Measurements from ENCODE around the gene NES. TPM values are rescaled to one million over a fixed set of nuclear protein-coding genes. Genes with fewer than 3 reads are reported as not detected.

Gene NES
- total and polyA plus RNA-seq, 4 donors: 0.15 to 3.1 (median 1.9) TPM

DNA sequence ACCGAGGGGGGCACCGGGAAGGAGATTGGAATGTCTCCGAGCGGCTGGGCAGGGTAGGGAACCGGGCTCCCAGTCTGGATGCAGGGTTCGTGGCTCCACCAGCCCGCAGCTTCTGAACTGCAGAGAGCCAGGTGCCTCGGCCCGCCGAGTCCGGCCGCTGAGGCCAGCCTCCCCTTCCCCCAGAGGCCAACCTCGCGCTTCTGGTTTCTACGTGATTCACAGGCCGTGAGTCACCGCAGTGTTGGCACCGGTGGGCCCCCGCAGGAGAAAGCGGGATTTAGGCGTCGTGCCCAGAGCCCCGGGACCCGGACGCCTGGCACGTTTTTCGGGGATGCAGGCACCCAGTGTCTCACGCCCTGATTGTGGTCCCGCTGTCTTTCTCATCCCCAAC lies 27.7 kb upstream of the NES start (continued):
- TF ChIP-seq SP1 (IDR thresholded peaks at IDR 0.05) (no peak), GABPA (IDR thresholded peaks at IDR 0.05 in 1 of 2, conservative IDR thresholded peaks at IDR 0.05 in 1 of 2) (no peak), RXRA (IDR thresholded peaks at IDR 0.05) (no peak), FOXA2 (IDR thresholded peaks at IDR 0.05) (no peak), FOXA1 (IDR thresholded peaks at IDR 0.05) (no peak), HNF4G (IDR thresholded peaks at IDR 0.05) (no peak)
- TF ChIP-seq, protein P1, sequence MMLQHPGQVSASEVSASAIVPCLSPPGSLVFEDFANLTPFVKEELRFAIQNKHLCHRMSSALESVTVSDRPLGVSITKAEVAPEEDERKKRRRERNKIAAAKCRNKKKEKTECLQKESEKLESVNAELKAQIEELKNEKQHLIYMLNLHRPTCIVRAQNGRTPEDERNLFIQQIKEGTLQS (IDR thresholded peaks at IDR 0.05): no peak
- TF ChIP-seq, protein P2, sequence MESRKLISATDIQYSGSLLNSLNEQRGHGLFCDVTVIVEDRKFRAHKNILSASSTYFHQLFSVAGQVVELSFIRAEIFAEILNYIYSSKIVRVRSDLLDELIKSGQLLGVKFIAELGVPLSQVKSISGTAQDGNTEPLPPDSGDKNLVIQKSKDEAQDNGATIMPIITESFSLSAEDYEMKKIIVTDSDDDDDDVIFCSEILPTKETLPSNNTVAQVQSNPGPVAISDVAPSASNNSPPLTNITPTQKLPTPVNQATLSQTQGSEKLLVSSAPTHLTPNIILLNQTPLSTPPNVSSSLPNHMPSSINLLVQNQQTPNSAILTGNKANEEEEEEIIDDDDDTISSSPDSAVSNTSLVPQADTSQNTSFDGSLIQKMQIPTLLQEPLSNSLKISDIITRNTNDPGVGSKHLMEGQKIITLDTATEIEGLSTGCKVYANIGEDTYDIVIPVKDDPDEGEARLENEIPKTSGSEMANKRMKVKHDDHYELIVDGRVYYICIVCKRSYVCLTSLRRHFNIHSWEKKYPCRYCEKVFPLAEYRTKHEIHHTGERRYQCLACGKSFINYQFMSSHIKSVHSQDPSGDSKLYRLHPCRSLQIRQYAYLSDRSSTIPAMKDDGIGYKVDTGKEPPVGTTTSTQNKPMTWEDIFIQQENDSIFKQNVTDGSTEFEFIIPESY (IDR thresholded peaks at IDR 0.05): no peak

DNA sequence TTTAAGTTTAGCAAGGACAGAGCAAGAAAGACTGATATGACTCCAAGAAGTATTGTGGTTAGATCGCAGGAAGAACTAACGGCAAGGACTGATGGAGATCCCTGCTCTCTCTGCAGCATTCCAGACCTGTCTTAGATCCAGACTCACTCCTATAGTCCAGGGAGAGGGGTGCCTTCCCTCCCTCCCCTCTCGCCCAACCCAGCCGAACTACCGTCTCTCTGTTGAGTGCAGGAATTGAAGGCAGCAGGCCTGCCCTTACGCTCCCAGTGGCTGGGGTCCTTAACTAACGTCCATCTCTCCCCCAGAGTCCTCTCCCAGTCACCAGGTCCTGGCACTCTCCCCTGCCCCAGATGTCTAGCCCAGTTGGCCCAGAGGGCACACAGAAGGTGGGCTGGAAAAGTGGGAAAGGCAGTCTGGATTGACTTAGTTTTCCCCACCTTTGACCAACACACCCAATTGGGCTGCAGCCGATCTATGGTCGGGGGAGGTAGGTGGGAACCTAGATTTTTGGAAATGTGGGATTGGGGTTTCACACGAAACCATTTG lies 27.0 kb upstream of the NES start:
- WGBS: 55% methylated on average over 10 of the region's 10 CpGs
- H3K9ac ChIP-seq (ENCODE audit: low read depth in 1 of 2, low read length in 2 of 2): no peak overlapping the region
- no peak overlapping the region for H3K4me3 ChIP-seq (ENCODE audit: low read depth in 1 of 3, low read length in 3 of 3)
- no peak for DNase-seq (ENCODE audit: low spot score)
- H3K9me3 ChIP-seq (ENCODE audit: control insufficient read depth in 4 of 4, low read length in 3 of 4): no peaks in the 10 kb centered on the region
- H3K27me3 ChIP-seq (ENCODE audit: control insufficient read depth in 4 of 4, insufficient read depth in 4 of 4, low read length in 3 of 4): peaks cover 0 to 10% (median 7%) of the 10 kb centered on the region in 4 donors
- TF ChIP-seq HNF4G (IDR thresholded peaks at IDR 0.05): no peak
- TF ChIP-seq HNF4A (conservative IDR thresholded peaks at IDR 0.05): no peak
- no peak for TF ChIP-seq JUND (IDR thresholded peaks at IDR 0.05)
- TF ChIP-seq RAD21 (IDR thresholded peaks at IDR 0.05): no peak
- TF ChIP-seq, protein P1 (IDR thresholded peaks at IDR 0.05): no peak
- TF ChIP-seq, protein P3, sequence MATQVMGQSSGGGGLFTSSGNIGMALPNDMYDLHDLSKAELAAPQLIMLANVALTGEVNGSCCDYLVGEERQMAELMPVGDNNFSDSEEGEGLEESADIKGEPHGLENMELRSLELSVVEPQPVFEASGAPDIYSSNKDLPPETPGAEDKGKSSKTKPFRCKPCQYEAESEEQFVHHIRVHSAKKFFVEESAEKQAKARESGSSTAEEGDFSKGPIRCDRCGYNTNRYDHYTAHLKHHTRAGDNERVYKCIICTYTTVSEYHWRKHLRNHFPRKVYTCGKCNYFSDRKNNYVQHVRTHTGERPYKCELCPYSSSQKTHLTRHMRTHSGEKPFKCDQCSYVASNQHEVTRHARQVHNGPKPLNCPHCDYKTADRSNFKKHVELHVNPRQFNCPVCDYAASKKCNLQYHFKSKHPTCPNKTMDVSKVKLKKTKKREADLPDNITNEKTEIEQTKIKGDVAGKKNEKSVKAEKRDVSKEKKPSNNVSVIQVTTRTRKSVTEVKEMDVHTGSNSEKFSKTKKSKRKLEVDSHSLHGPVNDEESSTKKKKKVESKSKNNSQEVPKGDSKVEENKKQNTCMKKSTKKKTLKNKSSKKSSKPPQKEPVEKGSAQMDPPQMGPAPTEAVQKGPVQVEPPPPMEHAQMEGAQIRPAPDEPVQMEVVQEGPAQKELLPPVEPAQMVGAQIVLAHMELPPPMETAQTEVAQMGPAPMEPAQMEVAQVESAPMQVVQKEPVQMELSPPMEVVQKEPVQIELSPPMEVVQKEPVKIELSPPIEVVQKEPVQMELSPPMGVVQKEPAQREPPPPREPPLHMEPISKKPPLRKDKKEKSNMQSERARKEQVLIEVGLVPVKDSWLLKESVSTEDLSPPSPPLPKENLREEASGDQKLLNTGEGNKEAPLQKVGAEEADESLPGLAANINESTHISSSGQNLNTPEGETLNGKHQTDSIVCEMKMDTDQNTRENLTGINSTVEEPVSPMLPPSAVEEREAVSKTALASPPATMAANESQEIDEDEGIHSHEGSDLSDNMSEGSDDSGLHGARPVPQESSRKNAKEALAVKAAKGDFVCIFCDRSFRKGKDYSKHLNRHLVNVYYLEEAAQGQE (IDR thresholded peaks at IDR 0.05): no peak
- TF ChIP-seq SP1 (IDR thresholded peaks at IDR 0.05): no peak
- H3K4me1 ChIP-seq (ENCODE audit: control insufficient read depth in 4 of 4, insufficient read depth in 4 of 4, low read length in 3 of 4): peaks cover 11 to 19% (median 13%) of the 10 kb centered on the region in 4 donors
- H3K27ac ChIP-seq (ENCODE audit: low read depth in 1 of 2, low read length in 2 of 2): no peak overlapping the region
- no peaks in the 10 kb centered on the region for H3K36me3 ChIP-seq (ENCODE audit: control insufficient read depth in 4 of 4, insufficient read depth in 3 of 4, low read depth in 1 of 4, low read length in 3 of 4)

DNA sequence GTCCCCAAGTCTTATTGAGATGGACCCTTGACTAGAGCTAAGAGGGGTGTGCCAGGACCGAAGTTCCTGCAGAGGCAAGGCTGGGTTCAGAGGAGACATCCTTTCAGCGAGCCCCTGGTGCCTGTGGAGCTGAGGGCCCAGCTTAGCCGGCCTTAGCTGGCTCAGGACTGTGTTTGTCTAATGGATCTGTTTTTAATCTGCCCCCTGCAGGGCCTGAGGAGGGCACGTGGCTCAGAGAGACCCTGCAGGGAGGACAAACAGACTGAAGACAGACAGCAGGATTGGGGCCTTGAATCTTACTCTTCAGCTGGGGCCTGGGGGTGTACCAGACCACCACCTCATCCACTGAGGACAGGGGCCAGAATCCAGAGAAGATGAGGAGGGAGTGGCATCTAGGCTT lies 26.5 kb upstream of the NES start:
- DNase-seq (ENCODE audit: low spot score): no peak
- WGBS: 34% methylated on average over 4 of the region's 4 CpGs
- TF ChIP-seq FOXA2 (IDR thresholded peaks at IDR 0.05) (no peak), HNF4A (conservative IDR thresholded peaks at IDR 0.05) (no peak), JUND (IDR thresholded peaks at IDR 0.05) (no peak), RXRA (IDR thresholded peaks at IDR 0.05) (no peak), NR2F2 (IDR thresholded peaks at IDR 0.05) (no peak), TAF1 (conservative IDR thresholded peaks at IDR 0.05) (no peak), SP1 (IDR thresholded peaks at IDR 0.05) (no peak), GABPA (IDR thresholded peaks at IDR 0.05 in 1 of 2, conservative IDR thresholded peaks at IDR 0.05 in 1 of 2) (no peak), RAD21 (IDR thresholded peaks at IDR 0.05) (no peak), EGR1 (IDR thresholded peaks at IDR 0.05; ENCODE audit: low read depth in 2 of 2) (no peak)
- TF ChIP-seq, protein P1 (IDR thresholded peaks at IDR 0.05): no peak
- TF ChIP-seq, protein P4, sequence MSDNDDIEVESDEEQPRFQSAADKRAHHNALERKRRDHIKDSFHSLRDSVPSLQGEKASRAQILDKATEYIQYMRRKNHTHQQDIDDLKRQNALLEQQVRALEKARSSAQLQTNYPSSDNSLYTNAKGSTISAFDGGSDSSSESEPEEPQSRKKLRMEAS (IDR thresholded peaks at IDR 0.05): no peak
- Histone ChIP-seq H3K27ac (ENCODE audit: low read depth in 1 of 2, low read length in 2 of 2) (no peak overlapping the region), H3K4me1 (ENCODE audit: control insufficient read depth in 4 of 4, insufficient read depth in 4 of 4, low read length in 3 of 4) (peaks cover 11 to 19% (median 13%) of the 10 kb centered on the region in 4 donors), H3K9me3 (ENCODE audit: control insufficient read depth in 4 of 4, low read length in 3 of 4) (no peaks in the 10 kb centered on the region), H3K27me3 (ENCODE audit: control insufficient read depth in 4 of 4, insufficient read depth in 4 of 4, low read length in 3 of 4) (peaks cover 0 to 10% (median 7%) of the 10 kb centered on the region in 4 donors), H3K36me3 (ENCODE audit: control insufficient read depth in 4 of 4, insufficient read depth in 3 of 4, low read depth in 1 of 4, low read length in 3 of 4) (no peaks in the 10 kb centered on the region), H3K4me3 (ENCODE audit: low read depth in 1 of 3, low read length in 3 of 3) (no peak overlapping the region), H3K9ac (ENCODE audit: low read depth in 1 of 2, low read length in 2 of 2) (no peak overlapping the region)
